Mesendoderm (in vitro differentiated cells): Measurements from ENCODE around the gene KIAA0513.

Experiments used
- DNase-seq: peaks from one replicate; pipeline ENCODE4 v3.0.0; 2013
- H2AK5ac ChIP-seq: 2 replicates; pipeline ENCODE4 v1.6.1; 2013; ENCODE audit warnings: low read length, inconsistent platforms
- H2BK120ac ChIP-seq: 2 replicates; pipeline ENCODE4 v1.6.1; 2013; ENCODE audit warnings: low read depth, mild to moderate bottlenecking, low read length, moderate library complexity, mixed read lengths
- H2BK15ac ChIP-seq: replicated peaks from 2 replicates; pipeline ENCODE4 v1.6.1; 2013; ENCODE audit warnings: low read depth, mild to moderate bottlenecking, moderate library complexity
- H2BK5ac ChIP-seq: 2 replicates; pipeline ENCODE4 v1.6.1; 2013; ENCODE audit warnings: low read length, inconsistent platforms
- H3K18ac ChIP-seq: 2 replicates; pipeline ENCODE4 v1.6.1; 2013; ENCODE audit warnings: mild to moderate bottlenecking, low read length, mixed read lengths
- H3K23ac ChIP-seq: one replicate; pipeline ENCODE4 v1.6.1; 2013; ENCODE audit warnings: low read length
- H3K27ac ChIP-seq: 2 replicates; pipeline ENCODE4 v1.5.1; 2013; ENCODE audit warnings: low read depth, mild to moderate bottlenecking, inconsistent platforms, low read length, moderate library complexity
- H3K27me3 ChIP-seq: 2 replicates; pipeline ENCODE4 v1.6.1; 2013; ENCODE audit warnings: low read length, control low read depth, mild to moderate bottlenecking, inconsistent platforms; ENCODE audit not compliant: insufficient read depth, poor library complexity
- H3K36me3 ChIP-seq: 2 replicates; pipeline ENCODE4 v1.6.1; 2013; ENCODE audit warnings: low read length, inconsistent platforms; ENCODE audit not compliant: control insufficient read depth, insufficient read depth
- H3K4ac ChIP-seq: one replicate; pipeline ENCODE4 v1.6.1; 2013; ENCODE audit warnings: low read depth, mild to moderate bottlenecking, low read length, moderate library complexity
- H3K4me1 ChIP-seq: 2 replicates; pipeline ENCODE4 v1.6.1; 2013; ENCODE audit warnings: low read depth, low read length, inconsistent platforms; ENCODE audit not compliant: control insufficient read depth
- H3K4me2 ChIP-seq: 2 replicates; pipeline ENCODE4 v1.6.1; 2013; ENCODE audit warnings: low read length
- H3K4me3 ChIP-seq: 2 replicates; pipeline ENCODE4 v1.5.1; 2013; ENCODE audit warnings: mild to moderate bottlenecking, low read length
- H3K56ac ChIP-seq: one replicate; pipeline ENCODE4 v1.6.1; 2013; ENCODE audit warnings: low read length
- H3K79me1 ChIP-seq: 2 replicates; pipeline ENCODE4 v1.6.1; 2013; ENCODE audit warnings: low read length, inconsistent platforms
- H3K79me2 ChIP-seq: 2 replicates; pipeline ENCODE4 v1.6.1; 2013; ENCODE audit warnings: mild to moderate bottlenecking, low read length; ENCODE audit not compliant: control insufficient read depth, insufficient read depth
- H3K9ac ChIP-seq: 2 replicates; pipeline ENCODE4 v1.6.1; 2013; ENCODE audit warnings: low read length, inconsistent platforms
- H4K5ac ChIP-seq: one replicate; pipeline ENCODE4 v1.6.1; 2013; ENCODE audit warnings: low read length
- H4K8ac ChIP-seq: one replicate; pipeline ENCODE4 v1.6.1; 2013; ENCODE audit warnings: low read depth, mild to moderate bottlenecking, control low read depth, low read length, moderate library complexity
- WGBS: extraction: QIAGEN DNeasy Blood & Tissue Kit; methylation state at CpG from one replicate; pipeline ENCODE4 v1.1.7; 2013; ENCODE audit warnings: low lambda C conversion rate, missing lambda C conversion rate; ENCODE audit not compliant: insufficient coverage; ENCODE audit errors: extremely low coverage; 5-methylcytosine and 5-hydroxymethylcytosine counted together

KIAA0513 gene

DNA sequence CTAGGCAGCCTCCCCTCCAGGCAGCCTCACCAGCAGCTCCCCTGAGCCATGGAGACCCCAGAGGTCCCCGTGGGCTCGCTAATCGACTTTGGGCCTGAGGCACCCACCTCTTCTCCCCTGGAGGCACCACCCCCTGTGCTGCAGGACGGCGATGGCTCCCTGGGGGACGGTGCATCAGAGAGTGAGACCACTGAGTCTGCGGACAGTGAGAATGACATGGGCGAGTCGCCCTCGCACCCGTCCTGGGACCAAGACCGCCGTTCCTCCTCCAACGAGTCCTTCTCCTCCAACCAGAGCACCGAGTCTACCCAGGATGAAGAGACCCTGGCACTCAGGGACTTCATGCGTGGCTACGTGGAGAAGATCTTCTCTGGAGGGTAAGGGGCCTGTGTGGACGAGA lies 39.4 kb downstream of the KIAA0513 start:
- H4K8ac ChIP-seq: no peak overlapping the region
- H3K36me3 ChIP-seq: no peaks in the 10 kb centered on the region
- H3K4me1 ChIP-seq: peaks cover 4% of the 10 kb centered on the region
- H3K4me3 ChIP-seq: no peak overlapping the region
- no peak overlapping the region for H3K9ac ChIP-seq
- H2BK5ac ChIP-seq: no peak overlapping the region
- no peak overlapping the region for H3K4me2 ChIP-seq
- H3K79me2 ChIP-seq: no peaks in the 10 kb centered on the region
- no CpG with 5 or more reads among the region's 18 CpGs for WGBS
- no peak overlapping the region for H2BK15ac ChIP-seq
- H3K56ac ChIP-seq: no peak overlapping the region
- H4K5ac ChIP-seq: no peak overlapping the region
- H3K27ac ChIP-seq: no peak overlapping the region
- no peaks in the 10 kb centered on the region for H3K27me3 ChIP-seq
- H3K4ac ChIP-seq: no peak overlapping the region
- DNase-seq: no peak
- H3K18ac ChIP-seq: no peak overlapping the region
- no peak overlapping the region for H2BK120ac ChIP-seq
- no peak overlapping the region for H2AK5ac ChIP-seq
- no peak overlapping the region for H3K23ac ChIP-seq
- no peaks in the 10 kb centered on the region for H3K79me1 ChIP-seq

DNA sequence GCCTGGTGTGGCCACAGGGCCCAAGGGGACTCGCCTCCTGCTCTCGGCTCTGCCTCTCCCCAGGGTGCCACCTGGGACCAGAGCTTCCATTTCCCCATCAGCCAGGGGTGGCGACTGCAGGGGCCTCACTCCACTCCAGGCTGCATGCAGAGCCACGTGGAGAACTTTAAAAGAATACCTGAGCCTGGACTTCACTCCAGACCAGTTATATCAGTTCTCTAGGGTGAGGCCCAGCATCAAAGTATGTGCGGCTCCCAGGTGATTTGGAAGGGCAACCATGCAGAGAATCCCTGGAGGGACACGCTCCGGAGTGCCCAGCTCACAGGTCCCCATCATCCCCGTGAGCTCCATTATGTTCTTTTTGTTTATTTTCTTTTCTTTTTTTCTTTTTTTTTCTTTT lies 39.8 kb downstream of the KIAA0513 start:
- no peaks in the 10 kb centered on the region for H3K27me3 ChIP-seq
- H3K23ac ChIP-seq: no peak overlapping the region
- H3K4me1 ChIP-seq: peaks cover 4% of the 10 kb centered on the region
- H3K9ac ChIP-seq: no peak overlapping the region
- no peak for DNase-seq
- H3K4ac ChIP-seq: no peak overlapping the region
- no peak overlapping the region for H3K27ac ChIP-seq
- no CpG with 5 or more reads among the region's 8 CpGs for WGBS
- H2BK15ac ChIP-seq: no peak overlapping the region
- no peaks in the 10 kb centered on the region for H3K36me3 ChIP-seq
- no peak overlapping the region for H3K18ac ChIP-seq
- H3K79me1 ChIP-seq: no peaks in the 10 kb centered on the region
- H3K79me2 ChIP-seq: no peaks in the 10 kb centered on the region
- no peak overlapping the region for H2AK5ac ChIP-seq
- no peak overlapping the region for H2BK120ac ChIP-seq
- no peak overlapping the region for H3K4me2 ChIP-seq
- H3K4me3 ChIP-seq: no peak overlapping the region
- H3K56ac ChIP-seq: no peak overlapping the region
- no peak overlapping the region for H4K8ac ChIP-seq
- no peak overlapping the region for H2BK5ac ChIP-seq
- no peak overlapping the region for H4K5ac ChIP-seq

DNA sequence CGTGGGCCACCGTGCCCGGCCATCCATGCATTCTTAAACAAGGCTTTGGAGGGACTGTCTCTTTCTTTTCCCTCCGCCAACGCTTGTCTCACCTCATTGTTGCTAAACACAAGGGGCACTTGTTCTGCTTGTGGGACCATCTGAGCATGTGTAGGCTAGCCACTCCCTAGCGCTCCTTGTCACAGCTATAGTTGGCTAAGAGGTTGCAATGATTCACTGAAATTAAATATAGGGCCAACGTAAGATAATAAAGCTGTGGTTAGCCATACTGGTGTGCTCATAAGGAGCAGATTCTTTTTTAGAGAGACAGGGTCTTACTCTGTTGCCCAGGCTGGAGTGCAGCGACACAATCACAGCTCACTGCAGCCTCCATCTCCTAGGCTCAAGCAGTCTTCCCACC lies 41.2 kb downstream of the KIAA0513 start:
- no peak overlapping the region for H3K27ac ChIP-seq
- no peak overlapping the region for H2AK5ac ChIP-seq
- H2BK15ac ChIP-seq: no peak overlapping the region
- no peak for DNase-seq
- no peak overlapping the region for H4K8ac ChIP-seq
- H2BK5ac ChIP-seq: no peak overlapping the region
- no peak overlapping the region for H3K18ac ChIP-seq
- H3K79me2 ChIP-seq: no peaks in the 10 kb centered on the region
- no peak overlapping the region for H3K23ac ChIP-seq
- no peak overlapping the region for H4K5ac ChIP-seq
- no peaks in the 10 kb centered on the region for H3K27me3 ChIP-seq
- H3K79me1 ChIP-seq: no peaks in the 10 kb centered on the region
- no peak overlapping the region for H3K4ac ChIP-seq
- H3K4me3 ChIP-seq: no peak overlapping the region
- no peak overlapping the region for H3K56ac ChIP-seq
- no peak overlapping the region for H3K4me2 ChIP-seq
- no CpG with 5 or more reads among the region's 8 CpGs for WGBS
- H3K36me3 ChIP-seq: no peaks in the 10 kb centered on the region
- no peaks in the 10 kb centered on the region for H3K4me1 ChIP-seq
- H3K9ac ChIP-seq: no peak overlapping the region
- no peak overlapping the region for H2BK120ac ChIP-seq

DNA sequence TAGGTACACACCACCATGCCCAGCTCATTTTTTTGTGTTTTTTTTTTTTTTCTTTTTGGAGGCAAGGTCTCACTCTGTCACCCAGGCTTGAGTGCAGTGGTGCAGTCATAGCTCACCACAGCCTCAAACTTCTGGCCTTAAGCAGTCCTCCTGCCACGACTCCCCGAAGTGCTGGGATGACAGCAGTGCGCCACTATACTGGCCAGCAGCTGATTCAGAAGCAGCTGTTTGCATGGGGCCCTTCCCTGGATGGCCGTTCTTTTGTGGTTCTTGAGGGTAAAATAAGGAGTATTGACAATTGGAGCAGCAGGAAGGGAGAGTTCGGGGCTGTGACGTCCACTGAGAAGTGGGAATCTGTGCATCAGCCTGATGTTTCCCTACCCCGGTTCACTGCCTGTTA lies 41.6 kb downstream of the KIAA0513 start:
- Histone ChIP-seq H3K27me3 (no peaks in the 10 kb centered on the region), H3K27ac (no peak overlapping the region), H3K56ac (peak overlapping the region; percentile 42), H3K4ac (no peak overlapping the region), H2BK120ac (no peak overlapping the region), H2AK5ac (no peak overlapping the region), H4K8ac (no peak overlapping the region), H3K79me2 (no peaks in the 10 kb centered on the region), H2BK5ac (no peak overlapping the region), H2BK15ac (no peak overlapping the region), H3K9ac (no peak overlapping the region), H4K5ac (no peak overlapping the region), H3K36me3 (no peaks in the 10 kb centered on the region), H3K4me1 (no peaks in the 10 kb centered on the region), H3K79me1 (no peaks in the 10 kb centered on the region), H3K4me3 (no peak overlapping the region), H3K18ac (no peak overlapping the region), H3K23ac (no peak overlapping the region), H3K4me2 (no peak overlapping the region)
- WGBS: no CpG with 5 or more reads among the region's 7 CpGs
- no peak for DNase-seq

DNA sequence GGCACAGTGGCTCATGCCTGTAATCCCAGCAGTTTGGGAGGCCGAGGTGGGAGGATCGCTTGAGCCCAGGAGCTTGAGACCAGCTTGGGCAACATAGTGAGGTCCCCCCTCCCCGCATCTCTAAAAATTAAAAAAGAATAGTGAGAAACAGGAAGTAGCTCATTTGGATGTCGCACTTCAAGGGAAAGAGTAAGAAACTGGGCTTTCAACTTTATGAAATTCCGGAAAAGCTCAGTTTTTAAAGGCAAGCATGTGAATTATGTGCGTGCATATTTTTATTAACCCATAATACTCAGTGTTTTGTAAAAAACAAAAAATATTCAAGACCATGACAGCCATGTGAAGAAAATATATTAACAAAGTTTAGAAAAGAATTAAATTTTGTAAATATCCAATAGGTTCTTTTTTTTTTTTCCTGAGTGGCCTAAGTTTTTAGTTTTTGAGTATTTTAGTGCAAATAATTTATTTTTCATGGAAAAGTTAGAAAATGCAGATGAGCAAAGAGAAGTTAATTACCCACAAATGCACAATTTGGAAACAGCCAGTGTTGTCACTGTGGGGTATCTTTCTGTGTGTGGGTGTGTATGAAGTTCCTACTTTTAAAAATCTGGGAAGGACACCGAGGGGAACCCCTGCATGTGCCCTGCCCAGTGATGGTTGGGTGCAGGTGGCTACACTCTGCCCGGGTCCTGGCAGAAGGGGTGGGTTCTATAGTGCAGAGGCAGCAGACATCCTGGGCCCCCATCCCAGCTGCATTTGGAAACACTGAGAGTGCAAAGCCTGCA lies 44.7 kb downstream of the KIAA0513 start:
- WGBS: no CpG with 5 or more reads among the region's 8 CpGs
- H3K27ac ChIP-seq: no peak overlapping the region
- no peaks in the 10 kb centered on the region for H3K36me3 ChIP-seq

DNA sequence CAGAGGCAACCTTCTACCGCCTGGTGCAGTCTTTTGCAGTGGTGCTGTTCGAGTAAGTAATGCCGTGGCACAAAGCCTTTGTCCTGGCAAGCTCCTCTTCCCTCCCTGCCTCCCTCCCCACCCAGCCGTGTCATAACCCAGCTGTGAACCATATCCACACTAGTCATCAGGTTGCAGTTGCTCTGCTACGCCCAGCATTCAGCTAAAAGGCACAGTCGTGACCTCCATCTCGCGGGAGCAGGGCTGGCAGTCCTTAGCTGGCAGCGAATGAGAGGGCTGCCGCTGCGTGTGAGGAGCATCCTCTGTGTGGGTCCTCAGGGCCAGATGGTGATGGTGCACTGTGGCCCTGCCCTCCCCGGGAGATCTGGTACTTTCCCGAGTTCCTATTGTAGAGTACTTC lies 45.4 kb downstream of the KIAA0513 start:
- H3K4me3 ChIP-seq: no peak overlapping the region
- no peak overlapping the region for H3K9ac ChIP-seq
- H3K4ac ChIP-seq: no peak overlapping the region
- no peaks in the 10 kb centered on the region for H3K4me1 ChIP-seq
- no peaks in the 10 kb centered on the region for H3K36me3 ChIP-seq
- no peak overlapping the region for H2AK5ac ChIP-seq
- no peak overlapping the region for H4K8ac ChIP-seq
- H3K23ac ChIP-seq: no peak overlapping the region
- H2BK5ac ChIP-seq: no peak overlapping the region
- no CpG with 5 or more reads among the region's 13 CpGs for WGBS
- H3K27ac ChIP-seq: no peak overlapping the region
- no peaks in the 10 kb centered on the region for H3K79me1 ChIP-seq
- no peak overlapping the region for H2BK120ac ChIP-seq
- no peak overlapping the region for H3K56ac ChIP-seq
- H3K4me2 ChIP-seq: no peak overlapping the region
- H2BK15ac ChIP-seq: no peak overlapping the region
- H4K5ac ChIP-seq: no peak overlapping the region
- no peaks in the 10 kb centered on the region for H3K27me3 ChIP-seq
- no peak for DNase-seq
- H3K79me2 ChIP-seq: no peaks in the 10 kb centered on the region
- no peak overlapping the region for H3K18ac ChIP-seq

More for the DNA sequence above, 44.7 kb downstream of the KIAA0513 start:
- Histone ChIP-seq H3K18ac (no peak overlapping the region), H3K23ac (no peak overlapping the region), H2BK15ac (no peak overlapping the region), H3K9ac (no peak overlapping the region), H4K5ac (no peak overlapping the region), H4K8ac (no peak overlapping the region), H2BK5ac (no peak overlapping the region), H3K79me1 (no peaks in the 10 kb centered on the region), H3K56ac (no peak overlapping the region), H3K79me2 (no peaks in the 10 kb centered on the region), H3K4me3 (no peak overlapping the region), H3K4ac (no peak overlapping the region), H3K4me1 (no peaks in the 10 kb centered on the region), H3K27me3 (no peaks in the 10 kb centered on the region), H2BK120ac (no peak overlapping the region), H2AK5ac (no peak overlapping the region), H3K4me2 (no peak overlapping the region)
- no peak for DNase-seq
